HFF-Myc (cell line): ENCODE results near the gene WNT11.

Experiments
- DNase-seq: peaks from one replicate; pipeline ENCODE4 v3.0.0-alpha.2; 2011; ENCODE audit warnings: low read depth; ENCODE audit errors: extremely low read depth
- H3K4me3 ChIP-seq: replicated peaks from 2 replicates; pipeline ENCODE4 v1.5.1; 2011; ENCODE audit warnings: low read depth, mild to moderate bottlenecking, control low read depth, low read length
- CTCF ChIP-seq: IDR thresholded peaks from 2 replicates; pipeline ENCODE4 v1.5.1; 2012; ENCODE audit warnings: mild to moderate bottlenecking, low read depth, low read length, control low read depth; ENCODE audit errors: missing control alignments

WNT11 gene

GRCh38 chr11:76206327-76207081 lies at the start of gene WNT11:
WNT11 (minus strand) TSS chr11:76206502; CDS start chr11:76206407, 95 bp downstream.
- no peak for TF ChIP-seq CTCF
- H3K4me3 ChIP-seq: peak within 1 kb of the TSS; percentile 52
- no peak for DNase-seq

- no peak overlapping the region for H3K4me3 ChIP-seq
- no peak for TF ChIP-seq CTCF
- DNase-seq: no peak
These were observed 47.1 kb upstream of the WNT11 start for GRCh38 chr11:76253416-76253815.

- no peak for TF ChIP-seq CTCF
These were observed 46.3 kb upstream of the WNT11 start for GRCh38 chr11:76252631-76253070.

DNA sequence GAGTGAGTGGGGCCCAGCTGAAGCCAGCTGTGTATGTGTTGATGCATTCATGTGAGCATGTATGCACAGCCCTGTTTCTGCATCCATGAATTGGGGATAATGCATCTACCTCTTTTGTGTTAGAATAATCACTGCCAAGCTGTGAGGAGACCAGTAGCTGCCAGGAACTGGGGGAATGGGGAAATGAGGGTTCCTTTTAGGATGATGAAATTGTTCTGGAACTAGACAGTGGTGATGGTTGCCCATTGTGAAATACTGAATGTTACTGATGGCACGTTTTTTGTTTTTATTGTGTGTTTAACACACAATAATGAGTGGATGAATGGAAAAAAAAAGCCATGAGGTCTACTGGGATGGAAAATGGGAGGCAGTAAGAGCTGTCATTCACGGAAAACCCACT lies 45.3 kb upstream of the WNT11 start:
- no peak overlapping the region for H3K4me3 ChIP-seq
- no peak for TF ChIP-seq CTCF
- DNase-seq: no peak

More at GRCh38 chr11:76252631-76253070, 46.3 kb upstream of the WNT11 start:
- no peak overlapping the region for H3K4me3 ChIP-seq
- no peak for DNase-seq

DNA sequence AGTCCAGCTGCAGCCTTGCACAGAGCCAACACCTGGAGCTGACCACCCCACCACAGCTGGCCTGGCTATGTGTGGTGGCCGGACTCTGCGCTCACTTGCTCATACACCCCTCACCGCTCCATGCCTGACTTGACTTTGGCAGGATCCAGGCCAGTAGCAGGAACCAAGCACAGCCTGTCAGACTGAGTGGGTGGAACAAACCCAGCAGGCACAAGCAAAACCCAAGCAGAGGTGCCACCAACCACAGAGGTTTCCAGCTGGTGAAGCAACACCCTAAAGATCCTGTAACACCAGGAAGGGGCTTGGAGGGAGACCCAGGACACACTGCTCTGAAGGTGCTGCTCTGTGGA lies 44.9 kb upstream of the WNT11 start:
- DNase-seq: no peak
- no peak overlapping the region for H3K4me3 ChIP-seq
- no peak for TF ChIP-seq CTCF

DNA sequence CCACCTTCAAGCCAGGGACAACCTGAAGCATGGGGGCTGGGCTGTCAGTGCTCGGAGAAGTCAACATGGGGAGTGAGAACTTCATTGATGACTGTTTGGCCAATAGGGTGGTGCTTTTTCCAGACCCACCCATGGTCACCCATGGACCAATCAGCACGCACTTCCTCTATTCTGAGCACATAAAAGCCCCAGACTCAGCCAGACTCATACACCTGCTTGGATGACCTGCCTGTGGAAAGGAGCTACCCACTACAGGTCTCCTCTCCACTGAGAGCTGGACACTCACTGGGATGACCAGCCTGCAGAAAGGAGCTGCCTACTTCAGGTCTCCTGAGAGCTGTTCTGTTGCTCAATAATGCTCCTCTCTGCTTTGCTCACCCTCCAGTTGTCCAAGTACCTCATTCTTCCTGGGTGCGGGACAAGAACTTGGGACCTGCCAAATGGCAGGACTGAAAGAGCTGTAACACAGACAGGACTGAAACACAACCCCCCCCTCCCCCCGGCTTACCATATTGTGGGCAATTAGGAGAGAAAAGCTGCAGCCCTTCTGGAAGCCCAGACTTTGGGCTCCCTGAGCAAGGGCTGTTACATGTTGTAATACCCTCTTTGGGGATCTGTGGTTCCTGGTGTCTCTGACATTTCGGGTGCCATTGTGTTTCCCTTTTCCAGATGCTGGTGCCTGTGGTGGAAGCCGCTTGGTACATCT lies 44.4 kb upstream of the WNT11 start:
- no peak overlapping the region for H3K4me3 ChIP-seq
- TF ChIP-seq CTCF: no peak
- no peak for DNase-seq
